CD4-positive, alpha-beta T cell (primary cell): ENCODE data around the gene TOX3. TPM values are rescaled to one million over a fixed set of nuclear protein-coding genes. Genes with fewer than 3 reads are reported as not detected.

Source experiments
- ATAC-seq: fragments of 200-7000 bp; cut with Tn5 transposase; one replicate; pipeline ENCODE4 v1.10.0; 2022; ENCODE audit warnings: mild to moderate bottlenecking; ENCODE audit not compliant: poor library complexity
- CTCF ChIA-PET: fragments of 350-600 bp; sonication (Branson Sonifier 250); formaldehyde crosslinking; loops from one replicate; lab custom pipeline; 2021; ENCODE audit warnings: antibody characterized with exemption, inconsistent platforms; lab: Charles Lee
- POLR2A ChIA-PET: fragments of 350-600 bp; sonication (Branson Sonifier 250); formaldehyde crosslinking; loops from one replicate; lab custom pipeline; 2021; ENCODE audit warnings: antibody characterized with exemption, inconsistent platforms; lab: Charles Lee
- DNase-seq, 14 experiments: peaks; one replicate each; pipeline ENCODE4 v3.0.0-alpha.2; 2013 to 2020; ENCODE audit warnings: mixed read lengths in 2 of 14
- H3K27ac ChIP-seq, 2 donors: one replicate each; pipeline versions ENCODE4 v1.5.1 to v1.7.0; 2013; ENCODE audit warnings: low read length in 2 of 2, low read depth in 1 of 2, mild to moderate bottlenecking in 1 of 2
- H3K27me3 ChIP-seq, 2 experiments: 1 replicate in 1 of 2; 2 replicates in 1 of 2; pipeline versions ENCODE4 v1.6.1 to v1.7.0; 2013; ENCODE audit warnings: low read length in 2 of 2, control low read depth in 1 of 2, mild to moderate bottlenecking in 1 of 2, moderate library complexity in 1 of 2; ENCODE audit not compliant: insufficient read depth in 2 of 2, control insufficient read depth in 1 of 2
- H3K36me3 ChIP-seq: one replicate; pipeline ENCODE4 v1.6.1; 2013; ENCODE audit warnings: low read length, control low read depth; ENCODE audit not compliant: insufficient read depth
- H3K4me1 ChIP-seq: one replicate; pipeline ENCODE4 v1.6.1; 2013; ENCODE audit warnings: low read length, control low read depth; ENCODE audit not compliant: insufficient read depth
- H3K4me3 ChIP-seq: one replicate; pipeline ENCODE4 v1.5.1; 2013; ENCODE audit warnings: mild to moderate bottlenecking, low read length, moderate library complexity
- H3K9me3 ChIP-seq, 2 experiments: 1 replicate in 1 of 2; 2 replicates in 1 of 2; pipeline versions ENCODE4 v1.6.1 to v1.7.0; 2013; ENCODE audit warnings: low read length in 2 of 2, mild to moderate bottlenecking in 2 of 2, control low read depth in 1 of 2, moderate library complexity in 1 of 2; ENCODE audit not compliant: control insufficient read depth in 1 of 2, insufficient read depth in 1 of 2
- H3K27ac Mint-ChIP-seq: one replicate; pipeline ENCODE4 v1.8.0; 2020; ENCODE audit warnings: mixed read lengths
- H3K27me3 Mint-ChIP-seq: one replicate; pipeline ENCODE4 v1.8.0; 2021; ENCODE audit warnings: mixed read lengths
- H3K36me3 Mint-ChIP-seq: one replicate; pipeline ENCODE4 v1.8.0; 2021; ENCODE audit warnings: low read depth, mixed read lengths
- H3K4me1 Mint-ChIP-seq: one replicate; pipeline ENCODE4 v1.8.0; 2021; ENCODE audit warnings: low read depth, mixed read lengths
- H3K4me3 Mint-ChIP-seq: one replicate; pipeline ENCODE4 v1.8.0; 2020; ENCODE audit warnings: mild to moderate bottlenecking, mixed read lengths
- H3K9me3 Mint-ChIP-seq: one replicate; pipeline ENCODE4 v1.8.0; 2020; ENCODE audit warnings: mixed read lengths
- intact Hi-C, 2 experiments: fragments of 100-400 bp; cut with DNase I in 1 of 2; cut with micrococcal nuclease in 1 of 2; formaldehyde crosslinking; loops; one replicate each; pipeline versions ENCODE4 v1.15.1 to v1.9.0; 2023 to 2025; cut with DNase I, micrococcal nuclease
- total RNA-seq, 174 experiments: library from RNA in 2 of 174; stranded (reverse) in 2 of 174; gene quantifications; one replicate each; pipeline ENCODE4 v1.2.3 and lab custom pipeline; 2021 to 2026
- TF ChIP-seq, protein P1 (sequence below): fragments of 200-600 bp; IDR thresholded peaks from one replicate; pipeline ENCODE4 v1.8.0; 2022; ENCODE audit warnings: antibody characterized with exemption, mild to moderate bottlenecking

The TOX3 gene
- total RNA-seq, 2 experiments from 2014 or later = not detected

DNA sequence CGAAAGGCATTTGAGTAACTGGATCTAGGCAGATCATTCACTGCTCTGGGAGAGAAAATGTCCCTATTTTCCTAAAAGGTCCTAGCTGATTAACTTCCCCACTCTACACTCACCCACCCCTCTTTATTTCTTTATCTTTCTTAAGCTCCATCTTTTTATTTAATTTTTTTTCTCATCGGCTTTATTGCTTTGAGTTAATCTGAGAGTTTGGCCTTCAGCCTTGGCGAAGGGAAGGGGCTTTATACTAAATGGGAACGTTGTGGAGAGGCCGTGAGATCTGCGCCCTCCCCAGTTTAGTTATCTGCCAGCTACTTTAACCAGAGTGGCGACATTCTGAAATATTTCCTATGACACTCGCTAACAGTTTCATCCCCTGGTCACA is 882 bp upstream of the TOX3 start:
- intact Hi-C loops = no loop called here
- TF ChIP-seq, protein P1, sequence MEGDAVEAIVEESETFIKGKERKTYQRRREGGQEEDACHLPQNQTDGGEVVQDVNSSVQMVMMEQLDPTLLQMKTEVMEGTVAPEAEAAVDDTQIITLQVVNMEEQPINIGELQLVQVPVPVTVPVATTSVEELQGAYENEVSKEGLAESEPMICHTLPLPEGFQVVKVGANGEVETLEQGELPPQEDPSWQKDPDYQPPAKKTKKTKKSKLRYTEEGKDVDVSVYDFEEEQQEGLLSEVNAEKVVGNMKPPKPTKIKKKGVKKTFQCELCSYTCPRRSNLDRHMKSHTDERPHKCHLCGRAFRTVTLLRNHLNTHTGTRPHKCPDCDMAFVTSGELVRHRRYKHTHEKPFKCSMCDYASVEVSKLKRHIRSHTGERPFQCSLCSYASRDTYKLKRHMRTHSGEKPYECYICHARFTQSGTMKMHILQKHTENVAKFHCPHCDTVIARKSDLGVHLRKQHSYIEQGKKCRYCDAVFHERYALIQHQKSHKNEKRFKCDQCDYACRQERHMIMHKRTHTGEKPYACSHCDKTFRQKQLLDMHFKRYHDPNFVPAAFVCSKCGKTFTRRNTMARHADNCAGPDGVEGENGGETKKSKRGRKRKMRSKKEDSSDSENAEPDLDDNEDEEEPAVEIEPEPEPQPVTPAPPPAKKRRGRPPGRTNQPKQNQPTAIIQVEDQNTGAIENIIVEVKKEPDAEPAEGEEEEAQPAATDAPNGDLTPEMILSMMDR = no peak
- ChIA-PET CTCF (no interaction called here), POLR2A (no interaction called here)
- Histone ChIP-seq H3K4me1 (no peaks in the 10 kb centered on the region), H3K27ac (no peak overlapping the region), H3K36me3 (no peaks in the 10 kb centered on the region), H3K27me3 (peaks cover 26 to 44% of the 10 kb centered on the region in 2 experiments), H3K9me3 (peaks cover 0 to 14% of the 10 kb centered on the region in 2 experiments), H3K4me3 (no peak overlapping the region)
- Mint-ChIP-seq H3K4me1 (peaks cover 5% of the 10 kb centered on the region), H3K9me3 (no peaks in the 10 kb centered on the region), H3K27me3 (peaks cover 56% of the 10 kb centered on the region), H3K4me3 (no peak overlapping the region), H3K36me3 (no peaks in the 10 kb centered on the region), H3K27ac (no peak overlapping the region)
- ATAC-seq = no peak
- no peak for DNase-seq

DNA sequence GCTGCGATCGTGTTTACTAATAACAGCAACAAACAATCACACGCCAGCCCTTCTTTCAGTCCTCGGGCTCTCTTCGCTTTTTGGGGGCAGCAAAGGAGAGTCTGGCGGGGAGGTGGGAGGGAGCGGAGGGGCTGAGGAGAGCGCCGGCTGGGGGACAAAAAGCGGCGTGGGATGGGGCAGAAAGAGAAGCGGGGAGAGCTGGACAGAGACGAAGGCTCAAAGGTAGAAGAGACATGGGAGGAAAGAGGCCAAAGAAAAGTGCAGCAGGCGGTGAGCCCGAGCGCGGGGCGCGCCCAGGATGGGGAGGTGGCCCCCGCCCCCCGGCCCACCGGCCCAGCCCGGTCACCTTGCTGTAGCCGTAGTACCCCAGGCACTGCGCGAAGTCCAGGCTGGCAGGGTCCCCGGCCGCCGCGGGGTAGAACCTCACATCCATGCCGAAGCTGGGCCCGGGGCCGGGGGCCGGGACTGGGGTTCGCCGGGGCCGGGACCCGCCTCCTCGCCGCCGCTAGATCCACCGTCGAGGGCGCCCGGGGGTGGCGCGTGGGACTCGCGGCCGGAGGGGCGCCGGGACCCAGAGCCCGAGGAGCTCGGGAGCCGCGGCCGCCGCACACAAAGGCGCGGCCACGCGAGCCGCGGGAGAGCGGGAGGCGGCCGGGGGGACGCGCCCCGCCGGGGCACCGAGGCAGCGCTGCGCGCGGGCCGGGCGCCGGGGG is 496 bp downstream of the TOX3 start:
- ChIA-PET POLR2A (no interaction called here), CTCF (no interaction called here)
- no peak overlapping the region for H3K27ac ChIP-seq
- H3K4me3 ChIP-seq = no peak overlapping the region
- TF ChIP-seq, protein P1 = no peak
- ATAC-seq (no peak), DNase-seq (no peak)
- Mint-ChIP-seq H3K27me3 (peaks cover 67% of the 10 kb centered on the region), H3K27ac (no peak overlapping the region), H3K4me1 (peaks cover 5% of the 10 kb centered on the region), H3K9me3 (peaks cover 2% of the 10 kb centered on the region), H3K4me3 (no peak overlapping the region), H3K36me3 (no peaks in the 10 kb centered on the region)
- peaks cover 0 to 14% of the 10 kb centered on the region in 2 experiments for H3K9me3 ChIP-seq
- intact Hi-C loops = no loop called here
- H3K4me1 ChIP-seq = no peaks in the 10 kb centered on the region
- no peaks in the 10 kb centered on the region for H3K36me3 ChIP-seq
- peaks cover 26 to 44% of the 10 kb centered on the region in 2 experiments for H3K27me3 ChIP-seq

DNA sequence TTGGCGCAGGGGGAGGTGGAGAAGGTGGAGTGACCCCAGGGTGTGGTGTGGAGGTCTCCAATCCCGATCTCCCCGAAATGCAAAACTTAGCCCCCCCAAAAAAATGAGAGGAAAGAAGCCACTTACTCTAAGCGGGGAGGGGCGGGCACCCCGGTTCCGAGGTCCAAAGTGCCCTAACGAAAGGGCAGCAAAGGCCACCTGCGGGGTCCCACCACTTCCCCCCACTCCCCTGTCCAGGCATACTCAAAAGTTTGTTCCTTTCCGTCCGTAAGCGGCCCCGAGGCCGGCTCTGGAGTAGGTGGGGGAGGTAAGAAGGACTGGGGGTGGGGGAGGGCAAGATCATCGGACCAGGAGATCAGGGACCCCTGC is 1.1 kb downstream of the TOX3 start:
- Histone ChIP-seq H3K36me3 (no peaks in the 10 kb centered on the region), H3K4me1 (no peaks in the 10 kb centered on the region), H3K27me3 (peaks cover 26 to 44% of the 10 kb centered on the region in 2 experiments), H3K27ac (no peak overlapping the region), H3K4me3 (no peak overlapping the region), H3K9me3 (peaks cover 0 to 14% of the 10 kb centered on the region in 2 experiments)
- ATAC-seq = no peak
- POLR2A ChIA-PET = no interaction called here
- H3K4me3 Mint-ChIP-seq = no peak overlapping the region
- no peaks in the 10 kb centered on the region for H3K36me3 Mint-ChIP-seq
- DNase-seq = no peak
- intact Hi-C loops = no loop called here
- peaks cover 2% of the 10 kb centered on the region for H3K9me3 Mint-ChIP-seq
- peaks cover 5% of the 10 kb centered on the region for H3K4me1 Mint-ChIP-seq
- no peak overlapping the region for H3K27ac Mint-ChIP-seq
- CTCF ChIA-PET = no interaction called here
- peaks cover 64% of the 10 kb centered on the region for H3K27me3 Mint-ChIP-seq
- TF ChIP-seq, protein P1 = no peak
